HG03095 (cell line): ENCODE results near the gene SCG3.

ENCODE experiments used
- ATAC-seq: cut with Tn5 transposase; IDR thresholded peaks from one replicate; pipeline ENCODE4 v1.9.1; 2021; ENCODE audit warnings: moderate library complexity; ENCODE audit not compliant: unreplicated experiment

The SCG3 gene

DNA sequence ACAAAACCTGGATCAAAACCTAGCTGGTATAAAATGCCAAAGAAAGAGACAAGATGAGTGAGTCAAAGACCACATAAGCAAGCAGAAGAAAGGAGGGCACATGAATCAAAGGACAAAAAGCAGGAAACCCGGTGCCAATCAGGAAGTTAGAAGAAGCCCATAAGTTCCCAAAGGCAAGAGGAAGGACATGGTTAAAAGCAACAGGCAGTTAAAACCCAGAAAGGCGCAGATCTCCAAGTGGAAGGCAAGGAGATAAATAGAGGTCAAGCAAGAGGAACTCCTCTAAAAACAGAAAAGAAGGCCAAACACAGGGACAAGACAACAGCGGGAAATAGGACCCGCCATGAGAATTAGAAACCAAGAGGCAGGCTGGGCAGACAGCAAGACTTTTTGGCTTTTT is 74.5 kb downstream of the SCG3 start:
- no peak for ATAC-seq

DNA sequence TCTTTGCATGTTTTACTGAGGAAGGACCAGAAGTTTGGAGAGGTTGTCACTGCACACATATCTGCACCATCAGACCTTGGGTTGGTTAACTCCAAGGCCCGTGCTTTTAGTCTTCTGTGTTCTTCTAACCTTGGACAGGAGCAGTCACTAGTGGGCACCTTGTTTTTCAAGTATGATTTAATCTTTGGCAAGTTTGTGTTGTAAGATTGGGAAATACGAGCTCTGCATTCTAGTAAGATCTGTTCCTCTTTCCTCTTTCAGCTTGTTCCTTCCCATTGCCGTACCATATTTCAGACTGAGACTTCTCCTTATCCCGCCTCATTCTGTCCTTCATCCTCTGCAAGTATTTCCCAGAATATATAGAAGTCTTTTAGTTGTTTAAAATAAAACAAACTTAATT is 75.2 kb downstream of the SCG3 start:
- no peak for ATAC-seq

DNA sequence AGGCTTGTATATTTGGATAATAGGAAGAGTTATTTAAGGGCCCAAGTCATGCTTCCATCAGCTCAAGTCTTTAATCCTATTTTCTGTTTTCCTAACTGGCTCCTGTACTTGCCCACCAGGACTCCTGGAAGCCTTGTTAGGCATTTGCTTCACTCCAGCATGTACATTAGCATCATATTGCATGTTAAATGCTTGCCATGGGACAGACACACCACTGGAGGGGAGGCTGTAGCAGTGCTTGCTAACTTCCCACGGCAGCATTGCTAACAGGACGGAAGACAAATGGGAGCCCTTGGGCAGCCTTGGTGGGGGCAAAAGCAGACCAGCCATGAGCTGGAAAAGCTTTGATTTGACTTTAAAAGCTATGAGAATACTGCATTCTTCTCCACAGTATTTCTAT is 76.1 kb downstream of the SCG3 start:
- ATAC-seq = no peak

DNA sequence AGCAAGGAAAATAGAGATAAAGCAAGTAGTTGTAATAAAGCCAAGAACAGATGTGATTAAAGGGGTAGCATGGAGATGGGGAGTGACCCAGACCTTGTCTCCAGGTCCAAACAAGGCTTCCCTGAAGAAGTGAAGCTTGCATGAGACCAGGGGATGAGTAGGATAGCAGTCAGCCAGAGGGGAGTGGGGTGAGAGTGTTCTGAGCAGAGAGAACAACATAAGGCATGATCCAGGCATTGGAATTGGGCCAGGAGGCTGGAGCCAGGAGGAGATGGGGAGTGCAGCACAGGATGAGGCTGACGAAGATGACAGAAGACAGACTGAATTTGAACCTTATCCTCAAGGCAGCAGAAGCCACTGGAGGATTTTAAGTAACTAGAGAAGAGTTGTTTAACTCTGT is 77.3 kb downstream of the SCG3 start:
- no peak for ATAC-seq

DNA sequence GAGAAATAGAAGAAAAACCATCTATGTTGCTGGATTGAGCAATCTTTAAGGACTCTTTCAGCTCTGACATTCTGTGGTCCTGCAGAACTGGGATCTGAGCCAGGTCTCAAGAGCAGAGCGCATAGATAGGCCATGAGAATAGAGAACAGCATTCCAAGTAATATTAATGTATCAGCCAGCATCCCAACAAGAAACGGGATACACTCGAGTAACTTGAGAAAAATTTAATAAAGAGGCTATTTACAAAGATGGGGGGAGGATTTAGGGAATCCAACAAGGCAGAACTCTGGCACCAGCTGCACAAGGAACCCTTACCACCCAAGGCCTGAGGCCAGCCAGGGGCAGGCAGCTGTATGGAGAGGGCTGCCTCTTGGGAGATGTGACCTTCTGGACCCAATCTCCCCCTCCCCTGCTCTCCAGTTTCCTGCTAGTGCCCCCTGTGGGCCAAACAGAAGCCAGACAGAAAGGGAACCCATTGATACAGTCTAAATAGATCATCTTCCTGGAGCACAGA is 78.3 kb downstream of the SCG3 start:
- no peak for ATAC-seq

DNA sequence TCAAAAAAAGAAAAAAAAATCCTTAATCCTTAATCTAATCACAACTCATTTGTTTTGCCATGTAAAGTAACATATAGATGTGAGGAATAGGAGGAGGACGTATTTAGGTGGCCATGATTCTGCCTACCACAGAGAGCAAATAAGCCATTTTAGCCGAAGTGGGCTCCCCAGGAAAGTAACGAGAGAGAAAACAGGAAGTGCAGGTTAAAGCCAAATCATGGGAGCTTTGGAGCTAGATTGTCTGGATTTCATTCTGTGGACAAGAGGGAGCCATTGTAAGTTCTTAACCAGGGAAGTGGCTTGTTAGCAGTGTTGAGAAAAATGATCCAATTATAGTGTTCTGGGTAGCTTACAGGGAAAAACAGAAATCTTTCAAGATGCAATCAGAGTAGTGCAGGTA is 79.5 kb downstream of the SCG3 start:
- no peak for ATAC-seq

DNA sequence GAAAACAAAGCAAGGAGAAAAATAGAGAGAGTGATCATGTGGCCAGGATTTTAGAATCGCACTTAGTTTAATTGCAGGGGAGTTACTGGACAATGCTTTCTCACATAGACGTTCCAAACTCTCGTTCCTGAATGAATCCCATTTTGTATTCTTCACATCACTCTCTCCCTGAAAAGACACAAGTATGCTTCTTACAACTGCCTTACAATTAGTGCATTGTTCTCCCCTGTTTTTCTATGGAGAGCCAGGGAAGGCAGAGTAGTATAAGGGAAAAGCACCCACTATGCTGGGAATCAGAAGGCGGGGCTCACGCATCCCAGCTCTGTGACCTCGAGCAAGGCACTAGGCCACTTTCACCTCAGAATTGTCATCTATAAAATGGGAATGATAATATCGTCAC is 84.4 kb downstream of the SCG3 start:
- no peak for ATAC-seq

DNA sequence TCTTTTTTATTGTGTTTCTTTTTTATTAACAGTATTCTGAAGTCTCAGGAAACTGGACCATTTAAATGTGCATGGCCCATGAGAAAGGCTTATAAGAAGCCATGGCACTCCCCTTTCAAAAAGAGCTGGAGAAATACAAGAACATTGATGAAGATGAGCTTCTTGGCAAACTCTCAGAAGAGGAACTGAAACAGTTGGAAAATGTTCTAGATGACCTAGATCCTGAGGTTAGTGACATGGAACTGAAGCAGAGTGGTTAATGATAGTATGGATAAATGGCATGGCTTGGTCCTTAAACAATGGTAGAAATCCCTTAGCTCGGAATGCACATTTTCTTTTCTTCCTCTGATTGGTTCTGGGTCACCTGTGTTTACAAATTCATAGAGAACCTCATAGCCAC is 85.0 kb downstream of the SCG3 start:
- no peak for ATAC-seq

DNA sequence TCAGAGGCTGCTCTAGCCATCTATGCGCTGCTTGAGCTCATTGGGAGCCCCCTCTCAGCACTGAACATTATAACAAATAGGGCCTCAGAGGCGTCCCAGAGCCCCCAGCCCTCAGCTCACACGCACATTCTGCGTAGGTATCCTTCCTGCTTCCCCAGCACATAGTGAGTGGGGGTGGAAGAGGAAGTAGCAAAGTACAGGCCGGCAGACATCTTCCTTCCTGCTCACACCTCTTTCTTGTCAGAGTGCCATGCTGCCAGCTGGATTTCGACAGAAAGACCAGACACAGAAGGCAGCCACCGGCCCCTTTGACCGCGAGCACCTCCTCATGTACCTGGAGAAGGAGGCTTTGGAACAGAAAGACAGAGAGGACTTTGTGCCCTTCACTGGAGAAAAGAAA is 86.7 kb downstream of the SCG3 start:
- ATAC-seq = no peak
